ENCODE measurements around the gene KPNA1. TPM values are rescaled to one million over a fixed set of nuclear protein-coding genes. Genes with fewer than 3 reads are reported as not detected.
A peak's percentile ranks its signal among the peaks of the same experiment; 100 is the strongest.

Gene KPNA1
- total and polyA plus RNA-seq, 2 experiments from 2014 or later: 38.9 to 44.0 TPM

DNA sequence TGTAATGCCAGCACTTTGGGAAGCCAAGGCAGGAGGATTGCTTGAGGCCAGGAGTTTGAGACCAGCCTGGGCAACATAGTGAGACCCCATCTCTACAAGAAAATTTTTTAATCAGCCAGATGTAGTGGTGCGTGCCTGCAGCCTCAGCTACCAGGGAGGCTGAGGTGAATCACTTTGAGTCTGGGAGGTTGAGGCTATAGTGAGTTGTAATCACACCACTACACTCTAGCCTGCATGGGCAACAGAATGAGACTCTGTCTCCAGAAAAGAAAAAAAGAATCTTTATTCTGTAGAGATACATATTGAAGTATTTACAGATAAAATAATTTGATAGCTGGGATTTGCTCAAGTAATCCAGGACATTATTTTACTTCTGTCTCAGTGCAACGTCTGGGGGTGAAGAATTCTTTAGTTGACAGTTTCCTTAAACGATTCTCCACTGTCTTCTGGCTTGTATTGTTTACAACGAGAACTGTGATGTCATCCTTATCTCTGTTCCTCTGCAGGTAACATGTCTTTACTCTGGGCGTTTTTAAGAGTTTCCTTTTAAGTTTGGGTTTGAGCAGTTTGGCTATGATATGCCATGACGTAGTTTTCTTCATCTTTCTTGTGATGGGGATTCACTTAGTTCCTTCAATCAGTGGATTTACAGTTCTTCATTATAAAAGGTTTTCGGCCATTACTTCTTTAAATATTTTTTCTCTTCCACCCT lies 26.3 kb downstream of the KPNA1 start:
- TF ChIP-seq, protein P1, sequence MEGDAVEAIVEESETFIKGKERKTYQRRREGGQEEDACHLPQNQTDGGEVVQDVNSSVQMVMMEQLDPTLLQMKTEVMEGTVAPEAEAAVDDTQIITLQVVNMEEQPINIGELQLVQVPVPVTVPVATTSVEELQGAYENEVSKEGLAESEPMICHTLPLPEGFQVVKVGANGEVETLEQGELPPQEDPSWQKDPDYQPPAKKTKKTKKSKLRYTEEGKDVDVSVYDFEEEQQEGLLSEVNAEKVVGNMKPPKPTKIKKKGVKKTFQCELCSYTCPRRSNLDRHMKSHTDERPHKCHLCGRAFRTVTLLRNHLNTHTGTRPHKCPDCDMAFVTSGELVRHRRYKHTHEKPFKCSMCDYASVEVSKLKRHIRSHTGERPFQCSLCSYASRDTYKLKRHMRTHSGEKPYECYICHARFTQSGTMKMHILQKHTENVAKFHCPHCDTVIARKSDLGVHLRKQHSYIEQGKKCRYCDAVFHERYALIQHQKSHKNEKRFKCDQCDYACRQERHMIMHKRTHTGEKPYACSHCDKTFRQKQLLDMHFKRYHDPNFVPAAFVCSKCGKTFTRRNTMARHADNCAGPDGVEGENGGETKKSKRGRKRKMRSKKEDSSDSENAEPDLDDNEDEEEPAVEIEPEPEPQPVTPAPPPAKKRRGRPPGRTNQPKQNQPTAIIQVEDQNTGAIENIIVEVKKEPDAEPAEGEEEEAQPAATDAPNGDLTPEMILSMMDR (IDR thresholded peaks at IDR 0.05; ENCODE audit: poor library complexity): no peak
- TF ChIP-seq EZH2 (IDR thresholded peaks at IDR 0.05; ENCODE audit: borderline replicate concordance): no peak
- TF ChIP-seq EZH2phosphoT487 (IDR thresholded peaks at IDR 0.05; ENCODE audit: low read depth, severe bottlenecking, unreplicated experiment): no peak
- H2AFZ ChIP-seq: no peak overlapping the region
- no peaks in the 10 kb centered on the region for H3K9me3 ChIP-seq (ENCODE audit: low read depth)
- no peaks in the 10 kb centered on the region for H3K9me2 ChIP-seq (replicated peaks; ENCODE audit: insufficient read depth)
- H3K27ac ChIP-seq: no peak overlapping the region
- no peak overlapping the region for H3K4me3 ChIP-seq
- H3K4me1 ChIP-seq (ENCODE audit: insufficient read depth): no peaks in the 10 kb centered on the region
- H4K20me1 ChIP-seq (ENCODE audit: insufficient read depth, poor library complexity, severe bottlenecking): peaks cover 5% of the 10 kb centered on the region
- peaks cover 67% of the 10 kb centered on the region for H3K79me2 ChIP-seq
- no peaks in the 10 kb centered on the region for H3K36me3 ChIP-seq (replicated peaks; ENCODE audit: insufficient read depth, low read depth)
- no peak overlapping the region for H3K4me2 ChIP-seq
- 47% methylated on average over 7 of the region's 7 CpGs for WGBS (ENCODE audit: low lambda C conversion rate, missing lambda C conversion rate)
- H3K27me3 ChIP-seq: no peaks in the 10 kb centered on the region
- DNase-seq (ENCODE audit: low spot score): no peak

DNA sequence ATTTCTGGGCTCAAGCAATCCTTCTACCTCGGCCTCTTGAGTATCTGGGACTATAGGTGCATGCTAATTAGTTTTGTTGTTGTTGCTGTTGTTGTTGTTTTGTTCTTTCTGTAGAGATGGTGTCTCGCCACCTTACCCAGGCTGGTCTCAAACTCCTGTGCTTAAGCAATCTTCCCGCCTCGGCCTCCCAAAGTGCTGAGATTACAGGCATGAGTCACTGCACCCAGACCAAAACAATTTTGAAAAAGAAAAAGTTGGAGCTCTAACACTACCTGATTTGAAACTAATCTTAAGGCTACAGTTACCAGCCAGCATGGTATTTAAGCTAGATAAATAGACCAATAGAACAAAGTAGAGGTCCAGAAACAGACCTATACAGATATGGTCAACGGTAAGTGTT lies 29.8 kb downstream of the KPNA1 start:
- no peak overlapping the region for H3K4me2 ChIP-seq
- H3K27me3 ChIP-seq: no peaks in the 10 kb centered on the region
- no peak overlapping the region for H2AFZ ChIP-seq
- TF ChIP-seq EZH2phosphoT487 (IDR thresholded peaks at IDR 0.05; ENCODE audit: low read depth, severe bottlenecking, unreplicated experiment) (no peak), EZH2 (IDR thresholded peaks at IDR 0.05; ENCODE audit: borderline replicate concordance) (no peak)
- TF ChIP-seq, protein P1 (IDR thresholded peaks at IDR 0.05; ENCODE audit: poor library complexity): no peak
- H3K4me1 ChIP-seq (ENCODE audit: insufficient read depth): no peaks in the 10 kb centered on the region
- H3K9me3 ChIP-seq (ENCODE audit: low read depth): no peaks in the 10 kb centered on the region
- H4K20me1 ChIP-seq (ENCODE audit: insufficient read depth, poor library complexity, severe bottlenecking): peaks cover 6% of the 10 kb centered on the region
- DNase-seq (ENCODE audit: low spot score): no peak
- H3K79me2 ChIP-seq: peaks cover 80% of the 10 kb centered on the region
- peak overlapping the region; percentile 35 for H3K27ac ChIP-seq
- H3K4me3 ChIP-seq: no peak overlapping the region
- H3K9me2 ChIP-seq (replicated peaks; ENCODE audit: insufficient read depth): no peaks in the 10 kb centered on the region
- 64% methylated on average over 5 of the region's 5 CpGs for WGBS (ENCODE audit: low lambda C conversion rate, missing lambda C conversion rate)
- no peaks in the 10 kb centered on the region for H3K36me3 ChIP-seq (replicated peaks; ENCODE audit: insufficient read depth, low read depth)

DNA sequence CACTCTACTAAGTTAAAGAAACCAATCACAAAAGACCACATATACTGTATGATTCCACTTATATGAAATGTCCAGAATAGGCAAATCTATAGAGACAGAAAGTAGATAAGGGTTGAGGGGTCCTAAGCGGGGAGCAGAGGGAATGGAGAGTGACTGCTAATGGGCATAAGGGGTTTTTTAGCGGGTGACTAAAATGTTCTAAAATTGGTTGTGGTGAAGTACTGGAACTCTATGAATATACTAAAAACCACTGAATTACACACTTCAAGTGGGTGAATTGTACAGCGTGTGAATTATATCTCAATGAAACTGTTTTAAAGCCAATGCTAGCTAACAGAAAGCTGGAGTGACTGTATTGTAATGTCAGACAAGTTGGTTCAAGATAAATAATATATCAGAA lies 33.3 kb downstream of the KPNA1 start:
- Histone ChIP-seq H2AFZ (no peak overlapping the region), H3K79me2 (peaks cover 91% of the 10 kb centered on the region), H3K27ac (no peak overlapping the region), H3K4me2 (no peak overlapping the region), H3K9me3 (ENCODE audit: low read depth) (no peaks in the 10 kb centered on the region), H3K4me3 (no peak overlapping the region), H3K27me3 (no peaks in the 10 kb centered on the region), H4K20me1 (ENCODE audit: insufficient read depth, poor library complexity, severe bottlenecking) (peaks cover 18% of the 10 kb centered on the region), H3K36me3 (replicated peaks; ENCODE audit: insufficient read depth, low read depth) (no peaks in the 10 kb centered on the region), H3K4me1 (ENCODE audit: insufficient read depth) (no peaks in the 10 kb centered on the region), H3K9me2 (replicated peaks; ENCODE audit: insufficient read depth) (no peaks in the 10 kb centered on the region)
- no peak for DNase-seq (ENCODE audit: low spot score)
- WGBS (ENCODE audit: low lambda C conversion rate, missing lambda C conversion rate): 94% methylated on average over 3 of the region's 3 CpGs
- TF ChIP-seq, protein P1 (IDR thresholded peaks at IDR 0.05; ENCODE audit: poor library complexity): no peak

All from hepatocyte (in vitro differentiated cells).